Fibroblast of peridontal ligament (primary cell): ENCODE results near the gene RASSF6.
"Not testable (repeated sequence)": the region's sequence is repeated elsewhere in the genome, so short reads cannot be mapped to it uniquely, and the experiment has no call there.

ENCODE experiments used
- DNase-seq: peaks from one replicate; pipeline ENCODE4 v3.0.0-alpha.2; 2010; ENCODE audit errors: extremely low read depth

Gene RASSF6

DNA sequence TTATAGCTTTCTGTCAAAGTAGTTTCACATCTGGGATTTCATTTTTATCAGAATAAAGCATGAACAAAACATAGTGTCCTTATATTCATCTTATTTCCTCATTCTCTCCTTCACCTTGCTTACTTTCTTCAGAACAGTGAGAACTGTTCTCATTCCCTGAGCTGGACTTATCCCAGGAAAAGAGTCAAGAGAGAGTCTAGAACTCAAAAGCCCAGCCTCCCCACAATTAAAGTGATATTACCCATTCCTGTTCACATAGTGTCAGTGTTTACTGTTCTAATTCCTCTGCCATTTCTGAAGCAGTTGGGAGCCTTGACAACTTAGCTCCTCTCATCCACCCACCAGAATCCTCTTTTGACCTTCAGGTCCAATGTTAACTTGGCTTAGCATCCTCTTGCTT, 42.9 kb downstream of the RASSF6 start:
- no peak for DNase-seq

DNA sequence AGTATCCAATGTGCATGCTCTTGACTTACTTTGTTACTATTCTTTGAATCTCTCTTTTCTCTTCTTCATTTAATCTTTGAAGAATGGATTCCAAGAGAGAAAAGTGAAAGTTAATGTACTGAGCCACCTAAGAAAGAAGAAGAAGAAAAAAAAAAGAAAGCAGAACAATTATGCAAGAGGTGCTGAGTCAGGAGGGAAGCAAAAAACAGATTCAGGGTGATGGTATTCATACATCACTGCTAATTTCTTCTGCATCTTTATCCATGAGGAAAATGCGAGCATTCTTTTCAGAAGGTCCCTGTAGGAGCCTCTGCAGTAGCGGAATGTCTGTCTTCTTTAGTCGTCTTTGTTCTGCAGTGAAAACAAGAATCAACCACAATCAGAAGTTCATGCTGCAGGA, 43.9 kb downstream of the RASSF6 start:
- DNase-seq = peak; percentile 56

DNA sequence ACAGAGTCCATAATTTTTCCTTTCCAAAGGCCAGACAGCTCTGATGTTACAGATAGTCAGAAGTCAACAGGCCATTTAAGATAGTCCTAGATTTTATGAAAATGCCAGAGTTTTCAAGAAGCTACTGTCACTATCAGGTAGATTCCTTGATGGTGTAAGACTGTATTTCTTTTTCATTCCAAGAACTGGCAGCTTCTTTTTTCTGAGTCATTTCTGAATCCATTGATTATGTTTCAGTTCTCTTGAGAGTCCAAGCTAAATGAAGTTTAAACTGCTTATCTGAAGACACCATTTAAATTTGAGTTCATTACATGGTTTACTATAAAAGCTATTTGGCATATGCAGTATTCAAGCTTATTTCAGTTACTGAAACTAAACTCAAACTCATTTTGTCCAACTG, 44.6 kb downstream of the RASSF6 start:
- DNase-seq = no peak

DNA sequence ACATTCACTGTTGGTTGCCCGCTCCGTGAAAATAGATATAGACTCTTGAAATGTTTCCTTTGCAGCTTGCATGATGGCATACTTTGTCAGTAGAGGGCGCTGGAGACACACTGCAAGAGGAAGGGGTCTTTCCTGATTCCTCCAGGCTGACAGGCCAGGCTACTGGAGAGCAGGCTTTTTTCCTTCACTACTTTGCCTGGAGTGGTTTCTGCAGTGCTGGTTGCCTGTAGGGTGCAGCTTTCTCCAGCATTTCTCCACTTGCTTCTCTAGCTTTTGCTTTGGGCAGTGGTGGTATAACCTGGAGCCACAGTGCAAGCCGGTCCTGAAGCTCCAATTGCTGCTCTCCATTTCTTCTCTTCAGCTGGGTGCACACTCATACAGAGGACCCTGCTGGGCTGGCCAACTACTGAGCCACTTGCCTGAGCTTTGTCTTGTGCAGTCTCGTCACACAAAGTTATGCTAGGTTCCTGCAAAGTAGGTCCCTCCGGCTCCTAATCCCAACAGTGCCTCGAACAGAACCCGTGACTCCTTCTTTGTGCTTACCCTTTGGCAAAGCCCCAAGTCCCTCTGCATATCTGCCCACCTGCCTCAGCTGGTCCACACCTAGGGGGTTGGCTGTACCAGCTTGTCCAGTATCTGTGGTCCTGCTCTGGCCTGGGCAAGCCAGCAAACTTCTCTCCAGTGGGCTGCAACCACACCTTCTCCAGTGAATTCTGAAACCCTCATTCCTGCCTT, 46.3 kb downstream of the RASSF6 start:
- peak; percentile 93 for DNase-seq

DNA sequence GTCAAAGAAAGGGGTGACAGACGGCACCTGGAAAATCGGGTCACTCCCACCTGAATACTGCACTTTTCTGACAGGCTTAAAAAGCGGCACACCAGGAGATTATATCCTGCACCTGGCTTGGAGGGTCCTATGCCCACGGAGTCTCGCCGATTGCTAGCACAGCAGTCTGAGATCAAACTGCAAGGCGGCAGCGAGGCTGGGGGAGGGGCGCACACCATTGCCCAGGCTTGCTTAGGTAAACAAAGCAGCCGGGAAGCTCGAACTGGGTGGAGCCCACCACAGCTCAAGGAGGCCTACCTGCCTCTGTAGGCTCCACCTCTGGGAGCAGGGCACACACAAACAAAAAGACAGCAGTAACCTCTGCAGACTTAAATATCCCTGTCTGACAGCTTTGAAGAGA, 69.4 kb downstream of the RASSF6 start:
- not testable (repeated sequence) for DNase-seq

DNA sequence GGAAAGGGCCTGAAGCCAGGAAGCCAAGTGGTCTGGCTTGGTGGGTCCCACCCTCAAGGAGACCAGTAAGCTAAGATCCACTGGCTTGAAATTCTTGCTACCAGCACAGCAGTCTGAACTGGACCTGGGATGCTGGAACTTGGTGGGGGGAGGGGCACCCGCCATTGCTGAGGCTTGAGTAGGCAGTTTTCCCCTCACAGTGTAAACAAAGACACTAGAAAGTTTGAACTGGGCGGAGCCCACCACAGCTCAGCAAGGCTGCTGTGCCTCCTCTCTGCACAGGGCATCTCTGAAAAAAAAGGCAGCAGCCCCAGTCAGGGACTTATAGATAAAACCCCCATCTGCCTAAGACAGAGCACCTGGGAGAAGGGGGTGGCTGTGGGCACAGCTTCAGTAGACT, 75.6 kb downstream of the RASSF6 start:
- DNase-seq = no peak

DNA sequence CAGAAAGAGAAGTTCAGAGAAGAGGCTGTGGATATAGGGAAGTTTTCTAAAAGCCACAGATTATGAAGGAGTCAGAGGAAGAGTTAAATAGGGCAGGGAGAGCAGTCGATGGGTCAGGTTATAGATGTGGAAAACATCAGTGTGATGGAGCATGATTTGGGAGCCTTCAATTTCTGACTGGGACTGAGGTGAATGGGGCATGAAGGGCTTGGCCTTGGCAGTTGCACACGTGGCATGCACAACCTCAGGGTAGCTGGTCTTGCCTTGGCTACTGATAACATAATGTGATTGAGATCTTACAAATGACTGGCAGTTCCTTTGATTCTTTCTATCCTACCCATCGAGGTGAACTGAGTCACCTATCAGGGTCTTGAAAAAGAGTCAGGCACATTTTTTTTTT, 79.0 kb downstream of the RASSF6 start:
- no peak for DNase-seq

DNA sequence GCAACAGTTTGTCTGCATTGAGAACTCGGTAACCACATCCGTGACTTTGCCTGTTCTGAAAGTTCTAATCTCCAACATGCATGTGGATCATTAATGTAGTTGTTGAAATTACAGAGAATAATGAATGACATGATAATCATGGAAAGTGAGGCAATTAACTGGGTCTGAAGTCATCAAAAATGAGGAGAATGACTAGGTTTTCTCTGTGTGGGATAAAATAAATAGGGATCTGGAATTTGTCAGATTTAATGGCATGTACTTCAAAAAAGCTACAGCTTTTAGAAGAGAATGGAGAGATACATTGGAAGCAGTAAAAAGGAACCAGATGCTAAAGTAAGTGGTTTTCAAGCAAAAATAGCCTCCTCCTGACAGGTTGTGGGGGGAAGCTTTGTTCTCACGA, 79.4 kb downstream of the RASSF6 start:
- no peak for DNase-seq

DNA sequence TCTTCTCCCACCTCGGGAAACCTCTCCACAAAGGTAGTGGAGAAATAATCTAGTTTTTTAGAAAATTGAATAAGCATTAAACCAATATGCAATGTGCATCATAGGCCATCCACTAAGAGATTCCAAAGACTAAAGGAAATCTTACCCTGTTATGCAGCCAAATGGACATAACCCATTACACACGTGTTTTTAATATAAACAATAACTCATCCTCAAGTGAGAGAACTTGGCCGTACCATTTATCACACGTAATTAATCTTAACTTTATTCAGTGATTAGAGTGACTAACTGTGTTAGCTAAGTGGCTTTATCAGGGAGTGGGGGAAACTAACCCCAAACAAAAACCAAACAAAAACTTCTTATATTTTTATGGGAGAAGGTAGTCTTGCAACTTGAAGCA, 80.8 kb downstream of the RASSF6 start:
- no peak for DNase-seq

DNA sequence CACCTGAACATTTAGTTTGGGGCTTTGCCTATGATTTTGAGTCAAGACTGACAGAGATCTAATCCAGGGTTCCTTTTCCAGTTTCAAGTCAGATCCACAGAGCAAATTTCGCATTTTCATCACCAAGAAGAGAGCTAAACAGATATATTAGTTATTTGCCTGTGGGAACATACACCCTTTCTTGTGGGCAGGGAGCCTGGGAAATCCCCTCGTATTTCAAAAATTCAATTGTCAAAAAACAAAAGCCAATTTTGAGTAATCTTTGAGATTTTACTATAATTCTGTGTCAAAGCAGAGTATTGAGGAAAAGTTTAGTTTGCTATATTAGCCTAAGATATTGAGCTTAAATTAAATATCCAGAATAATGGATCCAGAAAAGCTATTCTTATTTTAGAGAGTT, 82.1 kb downstream of the RASSF6 start:
- DNase-seq = no peak

DNA sequence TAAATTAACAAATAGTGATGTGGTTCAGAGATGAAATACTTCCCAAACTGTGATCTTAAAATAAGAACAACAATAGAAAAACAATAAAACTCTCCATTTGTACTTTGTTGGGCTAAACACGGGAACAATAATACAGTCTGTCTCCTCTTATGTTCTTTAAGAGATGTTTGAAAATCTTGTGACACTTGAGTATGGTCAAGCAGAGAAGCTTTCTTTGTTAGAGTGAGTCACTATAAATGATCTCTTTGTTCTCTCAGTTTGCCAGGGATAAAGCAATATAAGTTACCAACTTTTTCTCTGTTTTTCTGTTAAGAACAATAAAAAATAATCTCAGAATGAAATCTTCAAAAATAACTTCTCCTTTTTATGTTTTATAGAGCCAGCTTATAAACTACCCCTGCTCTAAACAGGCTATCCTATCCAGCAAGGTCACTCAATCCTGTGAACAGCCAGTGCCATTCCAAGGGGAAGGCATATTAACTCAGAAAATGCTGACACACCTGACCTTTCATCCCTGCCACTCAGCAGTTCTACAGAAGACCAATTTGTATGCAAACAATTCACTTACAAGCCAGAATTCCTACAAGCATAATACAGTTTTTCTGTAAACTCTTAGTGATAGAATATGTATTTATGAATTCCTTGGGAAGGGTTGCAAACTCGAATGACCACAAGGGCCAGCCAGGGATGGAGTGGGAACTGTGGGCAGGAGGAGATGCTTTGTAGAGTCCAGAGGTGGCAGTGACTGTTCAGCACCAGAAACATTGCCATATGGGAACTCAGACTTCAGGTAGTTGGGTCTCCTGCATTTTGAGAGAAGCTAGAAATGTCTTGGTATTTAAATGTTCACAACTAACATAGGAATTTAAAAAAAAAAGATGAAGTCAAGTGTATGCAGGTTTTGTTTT, 86.5 kb downstream of the RASSF6 start:
- no peak for DNase-seq

DNA sequence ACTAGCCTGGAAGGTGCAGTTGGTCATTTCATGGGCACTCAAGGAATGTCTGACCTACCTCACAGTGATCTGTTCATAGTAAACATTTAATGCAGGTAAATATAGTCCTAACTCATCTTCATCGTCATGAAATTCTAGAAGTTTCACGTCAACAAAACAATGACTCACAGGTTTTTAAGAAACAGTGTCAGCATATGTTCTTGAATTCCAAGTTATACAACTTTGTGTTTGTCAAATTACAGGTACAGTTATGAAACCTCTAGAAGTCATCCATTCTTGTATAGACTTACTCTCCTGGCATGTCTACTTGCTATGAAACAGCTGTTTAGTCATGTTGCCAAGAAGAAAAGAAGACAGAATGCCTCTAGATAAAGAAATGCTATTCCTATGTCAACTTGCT, 92.1 kb downstream of the RASSF6 start:
- DNase-seq = no peak

DNA sequence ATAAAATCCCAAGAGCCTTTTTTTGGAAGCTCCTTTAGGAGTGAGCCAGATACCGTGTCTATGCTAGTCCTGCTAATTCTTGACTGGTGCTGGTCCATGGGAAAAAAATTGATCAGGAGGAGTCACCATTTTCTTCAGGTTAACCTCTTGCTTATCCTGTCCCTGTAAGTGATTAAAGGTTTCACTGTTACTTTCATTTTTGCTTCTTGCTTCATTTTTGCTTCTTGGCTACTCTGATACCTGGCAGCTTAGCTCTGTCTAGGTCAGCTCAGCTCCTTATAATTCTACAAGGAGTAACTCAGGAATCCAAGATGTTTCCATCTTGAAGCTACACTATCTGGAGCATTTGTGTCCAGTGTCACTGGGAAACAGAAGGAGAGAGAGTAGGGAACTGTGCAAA, 93.0 kb downstream of the RASSF6 start:
- DNase-seq = no peak

DNA sequence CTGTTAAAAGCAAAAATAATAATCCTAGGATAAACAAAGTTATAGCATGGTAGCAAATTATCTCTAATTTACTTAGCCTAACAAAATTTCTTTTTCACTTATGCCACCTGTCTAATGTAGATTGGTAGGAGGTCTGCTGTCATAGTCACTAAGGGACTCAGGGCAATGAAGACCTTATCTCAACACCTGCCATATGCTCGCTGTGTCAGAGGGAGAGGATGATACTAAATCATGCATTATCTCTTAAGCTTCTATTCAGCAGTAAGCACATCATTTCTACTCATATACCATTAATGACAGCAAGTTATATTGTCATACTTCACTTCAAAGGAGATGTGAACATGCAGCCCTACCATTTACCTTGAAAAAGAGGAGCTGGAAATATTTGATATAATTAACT, 94.6 kb downstream of the RASSF6 start:
- no peak for DNase-seq

DNA sequence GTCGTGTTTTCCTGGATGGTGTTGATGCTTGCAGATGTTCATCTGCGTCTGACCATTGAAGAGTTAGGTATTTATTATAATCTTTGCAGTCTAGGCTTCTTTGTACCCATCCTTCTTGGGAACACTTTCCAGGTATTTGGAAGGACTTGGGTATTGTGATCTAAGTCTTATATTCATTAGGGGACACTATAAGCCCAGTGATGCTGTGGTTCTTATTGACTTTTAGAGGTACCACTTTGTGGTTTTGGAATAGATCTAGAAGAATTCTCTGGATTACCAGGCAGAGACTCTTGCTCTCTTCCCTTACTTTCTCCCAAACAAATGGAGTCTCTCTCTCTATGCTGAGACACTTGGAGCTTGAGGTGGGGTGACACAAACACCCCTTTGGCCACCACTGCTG, 97.1 kb downstream of the RASSF6 start:
- no peak for DNase-seq
